Activated T-cell treated with anti-CD3 and anti-CD28 coated beads, Interleukin-2, amount 50 U/mL, for 48 hours (primary cell): ENCODE measurements around the gene DUS3L.
"Not testable (repeated sequence)": the region's sequence is repeated elsewhere in the genome, so short reads cannot be mapped to it uniquely, and the experiment has no call there.

Experiments used
- DNase-seq, 2 experiments: peaks; one replicate each; pipeline ENCODE4 v3.0.0-alpha.2; 2020

DUS3L gene

GRCh38 chr19:5799247-5800241, 8.6 kb upstream of the DUS3L start:
- no peak for DNase-seq

GRCh38 chr19:5798244-5798643, 7.3 kb upstream of the DUS3L start:
- DNase-seq: no peak

GRCh38 chr19:5795382-5795919, 4.5 kb upstream of the DUS3L start:
- no peak for DNase-seq

GRCh38 chr19:5793188-5793587, 2.2 kb upstream of the DUS3L start:
- no peak for DNase-seq

- DNase-seq: no peak
Measured at GRCh38 chr19:5792224-5792623, 1.3 kb upstream of the DUS3L start.

GRCh38 chr19:5789886-5790558, 941 bp downstream of the DUS3L start:
- DNase-seq: no peak

GRCh38 chr19:5789351-5789761, 1.6 kb downstream of the DUS3L start:
- DNase-seq: no peak

GRCh38 chr19:5788422-5788821, 2.5 kb downstream of the DUS3L start:
- DNase-seq: no peak

- no peak for DNase-seq
Measured at GRCh38 chr19:5787409-5788182, 3.4 kb downstream of the DUS3L start.

- DNase-seq: no peak
Measured at GRCh38 chr19:5786593-5787408, 4.2 kb downstream of the DUS3L start.

GRCh38 chr19:5785423-5785822, 5.5 kb downstream of the DUS3L start:
- DNase-seq: no peak

- no peak for DNase-seq
Measured at GRCh38 chr19:5784581-5785147, 6.3 kb downstream of the DUS3L start, which contains the start of gene PRR22. Gene PRR22 (minus strand): TSS chr19:5784746. CDS start chr19:5784660, 86 bp downstream.

GRCh38 chr19:5782945-5783919, 7.7 kb downstream of the DUS3L start:
- DNase-seq: no peak

- no peak for DNase-seq
Measured at GRCh38 chr19:5782322-5782721, 8.6 kb downstream of the DUS3L start.

GRCh38 chr19:5780916-5781315, 10.0 kb downstream of the DUS3L start:
- not testable (repeated sequence) for DNase-seq

GRCh38 chr19:5778402-5778801, 12.6 kb downstream of the DUS3L start:
- no peak for DNase-seq

GRCh38 chr19:5775668-5776309, 15.2 kb downstream of the DUS3L start:
- no peak for DNase-seq

GRCh38 chr19:5774921-5775320, 16.0 kb downstream of the DUS3L start:
- no peak for DNase-seq

GRCh38 chr19:5773276-5773675, 17.7 kb downstream of the DUS3L start:
- DNase-seq: no peak

- DNase-seq: no peak
Measured at GRCh38 chr19:5772416-5772815, 18.5 kb downstream of the DUS3L start.
